KMS-11 (cell line): ENCODE data around the gene PGBD4.
"Not testable (repeated sequence)": the region's sequence is repeated elsewhere in the genome, so short reads cannot be mapped to it uniquely, and the experiment has no call there.

Source experiments
- H2AFZ ChIP-seq: fragments of 200-600 bp; sonication (generic); 2 replicates; pipeline ENCODE4 v1.6.1; 2016; ENCODE audit warnings: antibody characterized with exemption, mixed run types, low read depth
- H3K27ac ChIP-seq: fragments of 200-600 bp; sonication (generic); 2 replicates; pipeline ENCODE4 v1.6.1; 2016; ENCODE audit warnings: mild to moderate bottlenecking, mixed run types
- H3K27me3 ChIP-seq: fragments of 200-600 bp; sonication (generic); 2 replicates; pipeline ENCODE4 v1.6.1; 2017; ENCODE audit warnings: mild to moderate bottlenecking, low read depth, mixed run types, moderate library complexity; ENCODE audit not compliant: insufficient read depth
- H3K36me3 ChIP-seq: fragments of 200-600 bp; sonication (generic); 2 replicates; pipeline ENCODE4 v1.6.1; 2017; ENCODE audit warnings: mild to moderate bottlenecking, mixed run types; ENCODE audit not compliant: insufficient read depth
- H3K4me1 ChIP-seq: fragments of 200-600 bp; sonication (generic); 2 replicates; pipeline ENCODE4 v1.6.1; 2016; ENCODE audit warnings: mild to moderate bottlenecking, low read depth, mixed run types; ENCODE audit not compliant: poor library complexity, severe bottlenecking
- H3K4me2 ChIP-seq: fragments of 200-600 bp; sonication (generic); 2 replicates; pipeline ENCODE4 v1.7.0; 2016; ENCODE audit warnings: mild to moderate bottlenecking, mixed run types
- H3K4me3 ChIP-seq: fragments of 200-600 bp; sonication (generic); IDR thresholded peaks from 2 replicates; pipeline ENCODE4 v1.6.1; 2017; ENCODE audit warnings: low read depth, low read length, mixed read lengths; ENCODE audit not compliant: insufficient read depth
- H3K79me2 ChIP-seq: fragments of 200-600 bp; sonication (generic); 2 replicates; pipeline ENCODE4 v1.6.1; 2016; ENCODE audit warnings: low read depth, mixed run types; ENCODE audit not compliant: insufficient read depth
- H3K9ac ChIP-seq: fragments of 200-600 bp; sonication (generic); 2 replicates; pipeline ENCODE4 v1.6.1; 2016; ENCODE audit warnings: mild to moderate bottlenecking, mixed run types
- H4K20me1 ChIP-seq: fragments of 200-600 bp; sonication (generic); 2 replicates; pipeline ENCODE4 v1.6.1; 2016; ENCODE audit warnings: mild to moderate bottlenecking, mixed run types; ENCODE audit not compliant: insufficient read depth
- CTCF ChIP-seq: fragments of 200-600 bp; sonication (generic); conservative IDR thresholded peaks from 2 replicates; pipeline ENCODE4 v1.6.1; 2017; ENCODE audit warnings: low read depth, mild to moderate bottlenecking, antibody characterized with exemption, low read length, moderate library complexity, mixed read lengths

Gene PGBD4

GRCh38 chr15:34114739-34115138 is 12.9 kb downstream of the PGBD4 start:
- Histone ChIP-seq H3K36me3 (no peaks in the 10 kb centered on the region), H3K4me3 (no peak overlapping the region), H3K4me1 (no peaks in the 10 kb centered on the region), H3K79me2 (no peaks in the 10 kb centered on the region), H4K20me1 (no peaks in the 10 kb centered on the region), H3K27ac (no peak overlapping the region), H3K4me2 (no peak overlapping the region), H2AFZ (no peak overlapping the region), H3K27me3 (no peaks in the 10 kb centered on the region), H3K9ac (no peak overlapping the region)
- no peak for TF ChIP-seq CTCF

DNA sequence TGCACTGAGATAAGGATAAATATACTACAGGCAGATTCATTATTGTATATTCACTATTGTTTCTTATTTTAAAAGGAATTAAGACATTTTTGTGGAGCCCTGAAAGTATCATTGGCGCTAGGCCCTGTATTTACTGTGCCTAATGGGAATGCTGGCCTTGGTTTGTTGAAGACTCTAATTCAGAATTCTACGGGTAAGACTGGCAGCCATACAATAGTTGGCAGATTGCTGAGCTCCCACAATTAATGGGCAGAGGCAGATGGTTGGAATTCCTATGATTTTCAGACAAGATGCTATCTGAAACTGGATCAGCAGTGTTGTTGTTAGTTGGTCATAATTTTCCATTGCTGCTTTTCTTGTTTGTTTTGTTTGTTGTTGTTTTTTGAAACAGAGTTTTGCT is 14.7 kb downstream of the PGBD4 start:
- no peak for TF ChIP-seq CTCF
- Histone ChIP-seq H3K79me2 (no peaks in the 10 kb centered on the region), H3K4me2 (no peak overlapping the region), H3K9ac (no peak overlapping the region), H2AFZ (no peak overlapping the region), H4K20me1 (no peaks in the 10 kb centered on the region), H3K27me3 (no peaks in the 10 kb centered on the region), H3K4me1 (no peaks in the 10 kb centered on the region), H3K27ac (no peak overlapping the region), H3K36me3 (no peaks in the 10 kb centered on the region), H3K4me3 (no peak overlapping the region)

DNA sequence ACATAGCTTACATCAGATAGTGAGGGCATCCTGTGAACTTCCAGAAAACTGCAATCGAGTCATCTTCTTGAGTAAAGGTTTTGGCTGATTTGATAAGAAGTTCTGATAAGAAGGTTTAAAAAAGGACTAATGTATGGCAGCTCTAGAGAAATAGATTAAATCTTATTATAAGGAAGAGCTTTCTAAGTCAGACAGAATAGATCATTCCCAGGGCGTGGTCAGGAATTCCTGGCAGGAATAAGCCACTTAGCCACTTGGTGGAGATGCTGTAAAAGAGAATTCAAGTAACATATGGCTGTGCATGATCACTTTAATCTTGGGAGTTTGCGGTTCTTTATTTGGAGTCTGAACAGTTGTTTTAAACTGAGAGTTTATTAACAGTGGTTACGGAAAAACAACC is 17.4 kb downstream of the PGBD4 start:
- H4K20me1 ChIP-seq: no peaks in the 10 kb centered on the region
- no peak overlapping the region for H2AFZ ChIP-seq
- H3K4me1 ChIP-seq: no peaks in the 10 kb centered on the region
- H3K27me3 ChIP-seq: no peaks in the 10 kb centered on the region
- H3K79me2 ChIP-seq: no peaks in the 10 kb centered on the region
- no peak overlapping the region for H3K27ac ChIP-seq
- no peaks in the 10 kb centered on the region for H3K36me3 ChIP-seq
- H3K9ac ChIP-seq: no peak overlapping the region
- no peak for TF ChIP-seq CTCF
- H3K4me2 ChIP-seq: no peak overlapping the region
- H3K4me3 ChIP-seq: no peak overlapping the region

GRCh38 chr15:34120420-34120819 is 18.5 kb downstream of the PGBD4 start:
- H3K4me1 ChIP-seq, H3K36me3 ChIP-seq, H4K20me1 ChIP-seq, H3K4me2 ChIP-seq, H3K9ac ChIP-seq, H3K27me3 ChIP-seq, H3K79me2 ChIP-seq, H2AFZ ChIP-seq, H3K27ac ChIP-seq, H3K4me3 ChIP-seq: not testable (repeated sequence)

- not testable (repeated sequence) for H3K4me3 ChIP-seq, H3K27me3 ChIP-seq, H3K4me1 ChIP-seq, H3K9ac ChIP-seq, H3K36me3 ChIP-seq, H3K79me2 ChIP-seq, H3K27ac ChIP-seq, H2AFZ ChIP-seq, H4K20me1 ChIP-seq, H3K4me2 ChIP-seq
These were observed 19.9 kb downstream of the PGBD4 start for GRCh38 chr15:34121786-34122185.
